Parietal lobe (tissue), 2 donors: ENCODE results near the gene CLCN1. TPM values are rescaled to one million over a fixed set of nuclear protein-coding genes. Genes with fewer than 3 reads are reported as not detected.

Experiments used
- small RNA-seq: library from RNA; depleted of rRNA; stranded (forward); fragments of <200 nt; gene quantifications from one replicate; pipeline ENCODE3, GENCODE V24; 2014; ENCODE audit warnings: low replicate concordance
- total RNA-seq: library from RNA; depleted of rRNA; stranded (reverse); fragments of >200 nt; gene quantifications from one replicate; pipeline ENCODE4 v1.2.3, GENCODE V29; 2014

Gene CLCN1
- total RNA-seq: not detected

GRCh38 chr7:143315776-143316175, at the start of gene CLCN1:
Gene CLCN1 (plus strand): TSS chr7:143316111. CDS start chr7:143316213, 102 bp downstream.

DNA sequence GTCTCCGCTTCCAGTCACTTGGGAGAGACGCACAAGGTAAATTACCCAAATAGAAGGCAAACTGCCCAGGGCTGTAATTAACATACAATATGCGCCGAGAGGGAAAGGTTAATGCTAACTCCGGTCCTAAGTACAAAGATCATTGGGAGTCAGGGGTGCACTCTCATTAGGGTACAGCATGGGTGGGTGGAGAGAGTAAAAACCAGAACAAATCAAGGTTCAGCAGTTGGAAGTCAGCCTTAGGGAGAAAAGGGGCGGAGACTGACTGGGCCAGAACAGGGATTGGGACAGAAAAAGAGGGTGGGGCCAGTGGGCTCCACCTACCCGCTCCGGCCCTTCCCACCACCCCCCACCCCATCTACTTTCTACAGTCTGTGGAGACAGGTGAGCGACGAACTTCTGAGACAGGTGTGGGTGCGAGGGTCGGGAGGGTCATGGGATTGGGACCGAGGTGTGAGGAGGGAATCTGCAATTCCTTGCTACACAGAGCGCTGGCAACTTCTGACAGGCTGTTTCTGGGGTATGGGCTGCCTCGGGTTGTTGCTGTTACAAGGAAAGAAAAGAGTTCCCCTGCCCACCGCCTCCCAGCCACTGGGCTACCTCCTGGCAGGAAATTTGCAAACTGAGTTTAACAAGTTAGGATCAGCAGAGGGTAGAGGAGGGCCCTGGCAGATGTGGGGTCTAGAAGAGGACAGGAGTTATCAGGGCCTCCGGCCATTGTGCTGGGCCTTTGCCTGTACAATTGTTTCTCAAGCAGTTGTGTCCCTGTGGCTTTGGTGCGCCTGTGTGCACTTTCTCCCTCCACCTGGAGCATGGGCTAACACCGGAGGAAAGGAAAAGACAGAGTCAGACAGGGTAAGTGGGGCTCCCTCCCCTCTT, 31.1 kb upstream of the CLCN1 start, which contains the start of gene TMEM139:
Gene TMEM139, plus strand, starts transcription at position 368 of the 879 bp plus-strand sequence. CDS start 1,000 bp downstream, outside the sequence.

GRCh38 chr7:143287935-143288826, 27.7 kb upstream of the CLCN1 start, which contains the start of gene CASP2:
Gene CASP2 (plus strand): TSS chr7:143288351. CDS start chr7:143288456, 105 bp downstream.

DNA sequence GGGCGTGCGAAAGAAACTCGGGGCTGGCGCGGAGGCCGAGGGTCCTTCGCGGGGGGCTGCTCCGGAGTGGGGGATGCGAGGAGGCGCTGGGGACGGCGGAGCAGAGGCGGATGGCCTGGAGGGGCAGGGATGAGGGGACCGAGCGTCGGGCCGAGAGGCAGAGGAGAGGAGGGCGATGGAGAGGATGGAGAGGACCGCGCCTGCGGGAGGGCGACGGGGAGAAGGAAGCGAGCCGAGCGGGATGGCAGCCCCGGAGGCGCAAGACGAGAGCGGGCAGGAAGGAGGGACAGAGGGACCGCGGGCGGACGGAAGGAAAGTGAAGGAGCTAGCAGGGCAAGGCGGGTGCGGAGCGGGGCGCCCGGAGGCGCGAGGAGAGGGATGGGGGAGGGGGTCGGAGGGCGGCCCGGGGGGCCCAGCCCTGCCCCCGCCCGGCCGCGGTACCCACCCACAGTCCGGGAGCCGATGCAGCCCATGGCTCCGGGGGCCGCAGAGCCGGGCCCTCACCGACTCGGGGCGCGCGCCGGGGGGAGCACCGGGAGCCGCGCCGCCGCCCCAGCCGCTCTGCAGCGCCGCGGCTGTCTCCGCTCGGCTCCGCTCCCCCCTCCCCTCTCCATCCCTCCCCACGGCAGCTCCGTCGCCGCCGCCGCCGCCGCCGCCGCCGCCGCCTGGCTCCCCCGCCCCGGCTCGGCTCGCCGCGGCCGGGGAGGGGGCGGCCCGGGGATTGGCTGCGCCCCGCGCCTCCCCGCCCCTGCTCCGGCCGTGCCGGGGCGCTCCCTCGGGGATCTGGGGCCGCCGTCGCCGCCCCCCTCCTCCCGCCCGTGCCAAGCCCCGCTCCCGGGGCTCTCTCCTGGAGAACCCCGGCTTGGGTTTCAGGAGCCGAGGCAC, 46.5 kb downstream of the CLCN1 start, which contains the start of gene FAM131B:
Gene FAM131B, minus strand, starts transcription at position 583 of the 885 bp plus-strand sequence. Its CDS starts 110 bp downstream, at position 473.

DNA sequence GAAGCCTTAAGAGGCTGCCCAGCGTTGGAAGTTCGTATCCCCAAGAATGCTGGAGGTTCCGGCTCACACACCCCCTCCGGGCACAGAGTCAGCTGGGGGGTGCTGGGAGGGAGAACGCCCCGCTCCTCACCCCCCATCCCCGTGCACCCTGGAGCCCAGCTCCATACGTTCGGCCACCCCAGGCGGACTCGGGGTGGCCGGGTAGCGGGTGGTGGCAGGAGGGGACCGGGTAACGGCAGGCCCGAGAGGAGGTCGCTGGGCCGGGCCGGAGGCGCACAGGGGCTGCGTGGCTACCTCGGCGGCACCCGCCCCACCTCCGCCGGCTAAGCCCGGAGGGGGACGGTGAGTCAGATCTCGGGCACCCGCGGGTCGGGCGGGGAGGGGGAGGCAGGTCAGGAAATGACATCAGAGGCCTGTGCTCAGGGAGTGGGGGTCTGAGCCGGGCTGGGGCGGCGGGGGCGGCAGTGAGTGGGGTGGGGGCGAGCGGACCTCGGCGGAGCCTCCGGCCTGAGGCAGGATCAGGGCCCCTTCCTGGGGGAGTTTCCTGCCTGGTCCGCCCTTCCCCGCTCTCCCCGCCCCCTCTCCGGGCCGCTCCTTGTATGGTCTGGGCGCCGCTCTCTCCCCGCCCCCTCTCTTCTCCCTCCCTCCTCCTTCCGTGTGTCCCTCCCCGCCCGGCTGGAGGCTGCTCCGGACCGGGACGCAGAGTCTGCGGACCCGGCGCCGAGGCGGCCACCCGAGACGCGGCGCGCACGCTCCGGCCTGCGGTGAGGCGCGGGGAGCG, 64.9 kb downstream of the CLCN1 start, which contains the start of gene ZYX:
Gene ZYX, plus strand, starts transcription at position 700 of the 781 bp plus-strand sequence. CDS start 227 bp downstream, outside the sequence.

Small RNAs within 50 kb of the gene (small RNA-seq; reads per million reads assigned to genes)
- gene MIR6892: 0.09 reads per million
- gene RN7SL481P: not detected
- not detected for gene RN7SL535P

Other genes starting within 250 kb of the CLCN1 start
- not detected for gene PIP, start 184.0 kb upstream of the CLCN1 start, total RNA-seq
- not detected for gene TAS2R39, start 132.7 kb upstream of the CLCN1 start, total RNA-seq
- not detected for gene TAS2R40, start 94.1 kb upstream of the CLCN1 start, total RNA-seq
- gene GSTK1, start 52.7 kb upstream of the CLCN1 start, total RNA-seq: 45.1 TPM
- gene TMEM139, start 31.2 kb upstream of the CLCN1 start, total RNA-seq: not detected
- gene CASP2, start 27.8 kb upstream of the CLCN1 start, total RNA-seq: 41.6 TPM
- 99.5 TPM for gene FAM131B, start 46.6 kb downstream of the CLCN1 start, total RNA-seq
- gene ZYX, start 65.2 kb downstream of the CLCN1 start, total RNA-seq: 16.6 TPM
- not detected for gene EPHA1, start 92.7 kb downstream of the CLCN1 start, total RNA-seq
- not detected for gene TAS2R60, start 127.3 kb downstream of the CLCN1 start, total RNA-seq
- not detected for gene TAS2R41, start 161.8 kb downstream of the CLCN1 start, total RNA-seq